PC-3 (cell line): ENCODE measurements around the gene SMR3B. TPM values are rescaled to one million over a fixed set of nuclear protein-coding genes. Genes with fewer than 3 reads are reported as not detected.

Experiments
- ATAC-seq: fragments of 200-7000 bp; cut with Tn5 transposase; 2 replicates; pipeline ENCODE4 v1.9.1; 2020; ENCODE audit warnings: mild to moderate bottlenecking, moderate library complexity
- BruUV-seq: library from RNA; stranded (reverse); fragments of 400-500 nt; replicated peaks from 2 replicates; lab custom pipeline; 2021; lab: Mats Ljungman, UMichigan
- CTCF ChIA-PET: fragments of 300-600 bp; sonication (Branson Sonifier 250); formaldehyde crosslinking; loops from one replicate; lab custom pipeline; 2022; ENCODE audit warnings: antibody characterized with exemption; lab: Charles Lee
- POLR2A ChIA-PET: fragments of 300-600 bp; sonication (Branson Sonifier 250); formaldehyde crosslinking; loops from one replicate; lab custom pipeline; 2022; ENCODE audit warnings: antibody characterized with exemption; ENCODE audit not compliant: unreplicated experiment; lab: Charles Lee
- DNase-seq: peaks from one replicate; pipeline ENCODE4 v3.0.0-alpha.2; 2015
- H2AFZ ChIP-seq: fragments of 300-600 bp; sonication (generic); 2 replicates; pipeline ENCODE4 v1.6.0; 2016; ENCODE audit warnings: antibody characterized with exemption, low read length
- H3F3A ChIP-seq: fragments of 300-600 bp; sonication (generic); one replicate; pipeline ENCODE4 v1.6.0; 2017; ENCODE audit warnings: antibody characterized with exemption, low read length, control low read depth, mild to moderate bottlenecking; ENCODE audit not compliant: unreplicated experiment
- H3K27ac ChIP-seq: fragments of 300-600 bp; sonication (generic); 2 replicates; pipeline ENCODE4 v1.5.1; 2016; ENCODE audit warnings: mild to moderate bottlenecking, low read length
- H3K27me3 ChIP-seq: fragments of 300-600 bp; sonication (generic); 2 replicates; pipeline ENCODE4 v1.6.1; 2016; ENCODE audit warnings: low read length, mixed read lengths
- H3K36me3 ChIP-seq: fragments of 300-600 bp; sonication (generic); 2 replicates; pipeline ENCODE4 v1.6.1; 2016; ENCODE audit warnings: low read depth, mixed run types, low read length, mixed read lengths
- H3K4me1 ChIP-seq: fragments of 300-600 bp; sonication (generic); 2 replicates; pipeline ENCODE4 v1.5.1; 2016; ENCODE audit warnings: low read length; ENCODE audit not compliant: insufficient read depth
- H3K4me2 ChIP-seq: fragments of 300-600 bp; sonication (generic); 2 replicates; pipeline ENCODE4 v1.6.0; 2016; ENCODE audit warnings: low read length
- H3K4me3 ChIP-seq: fragments of 300-600 bp; sonication (generic); 2 replicates; pipeline ENCODE4 v1.5.1; 2016; ENCODE audit warnings: mild to moderate bottlenecking, low read length, mixed read lengths
- H3K79me2 ChIP-seq: fragments of 300-600 bp; sonication (generic); 2 replicates; pipeline ENCODE4 v1.6.1; 2017; ENCODE audit warnings: low read length, mixed read lengths
- H3K9ac ChIP-seq: fragments of 300-600 bp; sonication (generic); 2 replicates; pipeline ENCODE4 v1.6.0; 2016; ENCODE audit warnings: mild to moderate bottlenecking, low read length
- H3K9me2 ChIP-seq: fragments of 300-600 bp; sonication (generic); replicated peaks from 2 replicates; pipeline ENCODE4 v1.6.1; 2016; ENCODE audit warnings: mixed run types, low read length, mixed read lengths
- H3K9me3 ChIP-seq: fragments of 300-600 bp; sonication (generic); 2 replicates; pipeline ENCODE4 v1.6.1; 2016; ENCODE audit warnings: low read length, mixed read lengths
- H4K20me1 ChIP-seq: fragments of 300-600 bp; sonication (generic); 2 replicates; pipeline ENCODE4 v1.6.1; 2016; ENCODE audit warnings: low read length, mixed read lengths
- EZH2 ChIP-seq: fragments of 300-600 bp; sonication (generic); IDR thresholded peaks from one replicate; pipeline ENCODE4 v1.6.1; 2017; ENCODE audit warnings: antibody characterized with exemption, mild to moderate bottlenecking, low read length; ENCODE audit not compliant: unreplicated experiment
- EZH2phosphoT487 ChIP-seq: fragments of 300-600 bp; sonication (generic); IDR thresholded peaks from 2 replicates; pipeline ENCODE4 v1.6.1; 2018; ENCODE audit warnings: mild to moderate bottlenecking, antibody characterized with exemption, low read length, borderline replicate concordance
- intact Hi-C: fragments of 100-400 bp; cut with micrococcal nuclease; formaldehyde crosslinking; loops from 2 replicates; pipeline ENCODE4 v1.9.0; 2023
- total RNA-seq: library from RNA; depleted of rRNA; stranded (reverse); fragments of >200 nt; gene quantifications from 2 replicates; pipeline ENCODE4 v1.2.3, GENCODE V29; 2014
- TF ChIP-seq, protein P1 (sequence below): fragments of 300-600 bp; sonication (generic); conservative IDR thresholded peaks from 2 replicates; pipeline ENCODE4 v1.5.1; 2017; ENCODE audit warnings: antibody characterized with exemption, low read depth, mild to moderate bottlenecking, low read length

SMR3B gene
- total RNA-seq, 1 experiment from 2014 or later, result not detected

DNA sequence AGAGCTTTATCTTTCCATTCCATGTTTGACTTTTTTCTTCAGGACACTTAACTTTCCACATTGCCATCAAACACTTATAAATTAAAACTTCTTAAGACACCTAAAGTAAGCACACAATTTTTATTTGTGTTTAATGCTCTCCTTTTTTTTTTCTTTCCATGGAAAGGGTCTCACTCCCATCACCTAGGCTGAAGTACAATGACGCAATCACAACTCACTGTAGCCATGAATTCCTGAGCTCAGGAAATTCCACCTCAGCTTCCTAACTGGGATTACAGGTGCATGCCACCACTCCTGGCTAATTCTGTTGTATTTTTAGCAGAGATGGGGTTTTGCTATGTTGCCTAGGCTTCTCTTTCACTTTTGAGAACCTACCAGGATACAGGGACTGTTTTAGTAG, 15.1 kb upstream of the SMR3B start:
- Histone ChIP-seq H3K9ac (no peak overlapping the region), H2AFZ (no peak overlapping the region), H3K27me3 (peaks cover 43% of the 10 kb centered on the region), H3K4me1 (no peaks in the 10 kb centered on the region), H3K4me3 (no peak overlapping the region), H4K20me1 (no peaks in the 10 kb centered on the region), H3K9me3 (no peaks in the 10 kb centered on the region), H3K27ac (no peak overlapping the region), H3K36me3 (no peaks in the 10 kb centered on the region), H3K4me2 (no peak overlapping the region), H3F3A (no peaks in the 10 kb centered on the region), H3K79me2 (no peaks in the 10 kb centered on the region), H3K9me2 (no peaks in the 10 kb centered on the region)
- CTCF ChIA-PET, result no interaction called here
- TF ChIP-seq, protein P1, sequence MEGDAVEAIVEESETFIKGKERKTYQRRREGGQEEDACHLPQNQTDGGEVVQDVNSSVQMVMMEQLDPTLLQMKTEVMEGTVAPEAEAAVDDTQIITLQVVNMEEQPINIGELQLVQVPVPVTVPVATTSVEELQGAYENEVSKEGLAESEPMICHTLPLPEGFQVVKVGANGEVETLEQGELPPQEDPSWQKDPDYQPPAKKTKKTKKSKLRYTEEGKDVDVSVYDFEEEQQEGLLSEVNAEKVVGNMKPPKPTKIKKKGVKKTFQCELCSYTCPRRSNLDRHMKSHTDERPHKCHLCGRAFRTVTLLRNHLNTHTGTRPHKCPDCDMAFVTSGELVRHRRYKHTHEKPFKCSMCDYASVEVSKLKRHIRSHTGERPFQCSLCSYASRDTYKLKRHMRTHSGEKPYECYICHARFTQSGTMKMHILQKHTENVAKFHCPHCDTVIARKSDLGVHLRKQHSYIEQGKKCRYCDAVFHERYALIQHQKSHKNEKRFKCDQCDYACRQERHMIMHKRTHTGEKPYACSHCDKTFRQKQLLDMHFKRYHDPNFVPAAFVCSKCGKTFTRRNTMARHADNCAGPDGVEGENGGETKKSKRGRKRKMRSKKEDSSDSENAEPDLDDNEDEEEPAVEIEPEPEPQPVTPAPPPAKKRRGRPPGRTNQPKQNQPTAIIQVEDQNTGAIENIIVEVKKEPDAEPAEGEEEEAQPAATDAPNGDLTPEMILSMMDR, result no peak
- TF ChIP-seq EZH2 (no peak), EZH2phosphoT487 (no peak)
- DNase-seq (no peak), ATAC-seq (no peak)
- POLR2A ChIA-PET, result no interaction called here
- no TSS peak for BruUV-seq
- intact Hi-C loops, result no loop called here

DNA sequence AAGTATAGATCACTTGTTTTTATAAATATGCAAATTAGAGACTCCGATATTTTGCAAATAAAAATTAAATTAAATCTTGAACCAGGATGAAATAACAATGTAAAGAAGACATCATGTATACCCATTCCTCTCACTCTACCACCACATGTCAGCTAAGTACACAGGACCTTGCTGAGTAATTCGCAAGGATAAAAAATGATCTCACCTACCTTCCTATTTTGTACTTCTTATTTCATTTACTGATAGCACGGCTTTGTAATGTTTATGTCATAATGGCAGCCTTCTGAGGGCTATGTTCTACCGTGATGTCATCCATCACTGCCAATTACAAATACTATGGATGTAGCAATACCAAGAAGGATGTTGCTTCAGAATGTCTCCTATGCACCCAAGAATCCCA, 10.9 kb upstream of the SMR3B start:
- POLR2A ChIA-PET, result no interaction called here
- BruUV-seq, result no TSS peak
- H3K4me3 ChIP-seq, result no peak overlapping the region
- no peak overlapping the region for H3K27ac ChIP-seq
- no peaks in the 10 kb centered on the region for H4K20me1 ChIP-seq
- no peak for ATAC-seq
- H3K9ac ChIP-seq, result no peak overlapping the region
- no peaks in the 10 kb centered on the region for H3K4me1 ChIP-seq
- no peaks in the 10 kb centered on the region for H3K9me3 ChIP-seq
- H3K79me2 ChIP-seq, result no peaks in the 10 kb centered on the region
- H3K9me2 ChIP-seq, result no peaks in the 10 kb centered on the region
- H3K36me3 ChIP-seq, result no peaks in the 10 kb centered on the region
- no peaks in the 10 kb centered on the region for H3F3A ChIP-seq
- CTCF ChIA-PET, result no interaction called here
- intact Hi-C loops, result no loop called here
- no peak for DNase-seq
- TF ChIP-seq EZH2 (no peak), EZH2phosphoT487 (no peak)
- TF ChIP-seq, protein P1, result no peak
- H2AFZ ChIP-seq, result no peak overlapping the region
- no peak overlapping the region for H3K4me2 ChIP-seq
- peaks cover 24% of the 10 kb centered on the region; the same call in 1 of the 2 replicates for H3K27me3 ChIP-seq

DNA sequence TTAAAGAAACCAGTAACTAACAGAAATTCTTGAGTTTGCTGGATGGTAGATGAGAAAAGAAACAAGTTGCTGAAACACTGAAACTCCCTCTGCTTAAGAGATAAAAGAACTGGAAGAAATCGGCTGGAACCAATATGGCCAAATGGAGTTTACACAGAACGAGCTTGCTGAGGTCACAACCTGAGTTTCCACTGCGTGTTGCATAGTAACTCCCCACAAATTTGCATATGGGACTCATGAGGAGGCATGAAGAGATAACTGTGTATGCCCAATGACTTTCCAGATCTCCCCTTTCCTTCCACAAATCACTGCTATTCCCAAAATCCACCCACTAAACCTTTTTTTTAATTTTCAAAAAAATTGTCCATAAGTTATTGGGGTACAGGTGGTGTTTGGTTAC, 10.2 kb upstream of the SMR3B start:
- BruUV-seq, result no TSS peak
- no peak overlapping the region for H2AFZ ChIP-seq
- H3K4me3 ChIP-seq, result no peak overlapping the region
- H4K20me1 ChIP-seq, result no peaks in the 10 kb centered on the region
- H3K4me1 ChIP-seq, result no peaks in the 10 kb centered on the region
- ATAC-seq (no peak), DNase-seq (no peak)
- POLR2A ChIA-PET, result no interaction called here
- H3K9ac ChIP-seq, result no peak overlapping the region
- H3F3A ChIP-seq, result no peaks in the 10 kb centered on the region
- H3K27me3 ChIP-seq, result peaks cover 24% of the 10 kb centered on the region; the same call in 1 of the 2 replicates
- H3K9me2 ChIP-seq, result no peaks in the 10 kb centered on the region
- H3K4me2 ChIP-seq, result no peak overlapping the region
- H3K9me3 ChIP-seq, result no peaks in the 10 kb centered on the region
- no peaks in the 10 kb centered on the region for H3K79me2 ChIP-seq
- H3K27ac ChIP-seq, result no peak overlapping the region
- H3K36me3 ChIP-seq, result no peaks in the 10 kb centered on the region
- TF ChIP-seq EZH2 (no peak), EZH2phosphoT487 (no peak)
- TF ChIP-seq, protein P1, result no peak
- CTCF ChIA-PET, result no interaction called here
- intact Hi-C loops, result no loop called here
